Neural progenitor cell (in vitro differentiated cells): ENCODE data around the gene PHF14. TPM values are rescaled to one million over a fixed set of nuclear protein-coding genes. Genes with fewer than 3 reads are reported as not detected.
A peak's percentile ranks its signal among the peaks of the same experiment; 100 is the strongest.

Experiments used
- DNase-seq: peaks from one replicate; pipeline ENCODE4 v3.0.0-alpha.2; 2016; ENCODE audit warnings: low spot score
- H2AFZ ChIP-seq: fragments of 200-600 bp; sonication (generic); replicated peaks from 2 replicates; pipeline ENCODE4 v1.6.1; 2016; ENCODE audit warnings: antibody characterized with exemption
- H3F3A ChIP-seq: fragments of 200-600 bp; sonication (generic); 2 replicates; pipeline ENCODE4 v1.6.1; 2016; ENCODE audit warnings: antibody characterized with exemption, low read depth
- H3K27ac ChIP-seq: fragments of 200-600 bp; sonication (generic); 2 replicates; pipeline ENCODE4 v1.5.1; 2016; ENCODE audit warnings: mild to moderate bottlenecking
- H3K27me3 ChIP-seq: fragments of 200-600 bp; sonication (generic); 2 replicates; pipeline ENCODE4 v1.6.1; 2016; ENCODE audit warnings: mild to moderate bottlenecking, moderate library complexity
- H3K36me3 ChIP-seq: fragments of 200-600 bp; sonication (generic); 2 replicates; pipeline ENCODE4 v1.5.1; 2016
- H3K4me1 ChIP-seq: fragments of 200-600 bp; sonication (generic); 2 replicates; pipeline ENCODE4 v1.6.1; 2016; ENCODE audit warnings: mixed run types
- H3K4me2 ChIP-seq: fragments of 200-600 bp; sonication (generic); 2 replicates; pipeline ENCODE4 v1.6.1; 2016
- H3K4me3 ChIP-seq: fragments of 200-600 bp; sonication (generic); 2 replicates; pipeline ENCODE4 v1.5.1; 2016
- H3K79me2 ChIP-seq: fragments of 200-600 bp; sonication (generic); 2 replicates; pipeline ENCODE4 v1.6.1; 2016; ENCODE audit warnings: low read depth
- H3K9ac ChIP-seq: fragments of 200-600 bp; sonication (generic); 2 replicates; pipeline ENCODE4 v1.6.1; 2016
- H3K9me3 ChIP-seq: fragments of 200-600 bp; sonication (generic); 2 replicates; pipeline ENCODE4 v1.5.1; 2016; ENCODE audit warnings: low read depth
- H4K20me1 ChIP-seq: fragments of 200-600 bp; sonication (generic); 2 replicates; pipeline ENCODE4 v1.6.1; 2016; ENCODE audit warnings: low read depth
- H3K27ac Mint-ChIP-seq: 3 replicates; pipeline ENCODE4 v1.8.0; 2021; ENCODE audit warnings: mixed read lengths
- H3K27me3 Mint-ChIP-seq: 2 replicates; pipeline ENCODE4 v1.8.0; 2022; ENCODE audit warnings: low read depth, mild to moderate bottlenecking, inconsistent platforms, moderate library complexity, mixed read lengths; ENCODE audit not compliant: insufficient read depth
- H3K36me3 Mint-ChIP-seq: 3 replicates; pipeline ENCODE4 v1.8.0; 2021; ENCODE audit warnings: mixed read lengths
- H3K4me1 Mint-ChIP-seq: 3 replicates; pipeline ENCODE4 v1.8.0; 2021; ENCODE audit warnings: mixed read lengths
- H3K4me3 Mint-ChIP-seq: 3 replicates; pipeline ENCODE4 v1.8.0; 2021; ENCODE audit warnings: mild to moderate bottlenecking, moderate library complexity, mixed read lengths
- H3K9me3 Mint-ChIP-seq: 3 replicates; pipeline ENCODE4 v1.8.0; 2020; ENCODE audit warnings: mixed read lengths
- EZH2 ChIP-seq: fragments of 200-600 bp; sonication (generic); IDR thresholded peaks from 2 replicates; pipeline ENCODE4 v1.6.1; 2017; ENCODE audit warnings: antibody characterized with exemption, mild to moderate bottlenecking, moderate library complexity
- EZH2phosphoT487 ChIP-seq: fragments of 200-600 bp; sonication (generic); IDR thresholded peaks from 2 replicates; pipeline ENCODE4 v1.6.1; 2017; ENCODE audit warnings: antibody characterized with exemption
- total RNA-seq: library from RNA; depleted of rRNA; stranded (reverse); fragments of >200 nt; gene quantifications from 2 replicates; pipeline ENCODE4 v1.2.3, GENCODE V29; 2015; ENCODE audit warnings: low replicate concordance
- TF ChIP-seq, protein P1 (sequence below): fragments of 200-600 bp; sonication (generic); IDR thresholded peaks from 2 replicates; pipeline ENCODE4 v1.5.1; 2017; ENCODE audit warnings: antibody characterized with exemption, mild to moderate bottlenecking

The PHF14 gene
- total RNA-seq, 1 donor from 2014 or later: 80.4 TPM

DNA sequence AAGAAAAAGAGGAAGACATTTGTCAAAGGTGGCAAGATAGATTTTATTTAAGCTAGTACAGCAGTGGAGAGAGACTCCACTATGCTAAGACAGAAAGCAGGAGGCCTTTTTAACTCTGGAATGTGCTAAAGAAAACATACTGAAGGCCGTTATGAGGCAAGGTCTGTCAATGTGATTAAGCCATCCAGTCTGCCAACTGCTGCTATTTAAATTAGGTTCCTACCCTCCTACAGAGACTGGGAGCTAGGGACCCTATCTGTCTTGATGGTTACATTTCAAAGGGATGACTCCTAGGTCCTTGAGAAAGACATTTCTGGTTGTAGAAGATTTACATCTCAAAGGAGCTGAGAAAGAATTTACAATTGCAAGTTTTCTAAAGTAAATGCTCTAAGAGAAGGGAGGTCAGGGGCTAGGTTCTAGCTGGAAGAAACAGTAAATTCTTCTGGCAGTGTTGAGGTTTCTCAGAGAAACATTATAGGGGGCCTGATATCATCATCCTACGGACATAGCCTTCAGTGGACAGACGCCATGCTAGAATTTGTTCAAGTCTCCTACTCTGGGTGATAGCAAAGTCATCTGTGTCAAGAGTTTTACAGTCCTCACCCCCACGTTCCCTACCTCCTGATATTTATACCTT is 211.6 kb downstream of the PHF14 start:
- peaks cover 3% of the 10 kb centered on the region for H3K27me3 ChIP-seq
- no peaks in the 10 kb centered on the region for H3K4me1 Mint-ChIP-seq

DNA sequence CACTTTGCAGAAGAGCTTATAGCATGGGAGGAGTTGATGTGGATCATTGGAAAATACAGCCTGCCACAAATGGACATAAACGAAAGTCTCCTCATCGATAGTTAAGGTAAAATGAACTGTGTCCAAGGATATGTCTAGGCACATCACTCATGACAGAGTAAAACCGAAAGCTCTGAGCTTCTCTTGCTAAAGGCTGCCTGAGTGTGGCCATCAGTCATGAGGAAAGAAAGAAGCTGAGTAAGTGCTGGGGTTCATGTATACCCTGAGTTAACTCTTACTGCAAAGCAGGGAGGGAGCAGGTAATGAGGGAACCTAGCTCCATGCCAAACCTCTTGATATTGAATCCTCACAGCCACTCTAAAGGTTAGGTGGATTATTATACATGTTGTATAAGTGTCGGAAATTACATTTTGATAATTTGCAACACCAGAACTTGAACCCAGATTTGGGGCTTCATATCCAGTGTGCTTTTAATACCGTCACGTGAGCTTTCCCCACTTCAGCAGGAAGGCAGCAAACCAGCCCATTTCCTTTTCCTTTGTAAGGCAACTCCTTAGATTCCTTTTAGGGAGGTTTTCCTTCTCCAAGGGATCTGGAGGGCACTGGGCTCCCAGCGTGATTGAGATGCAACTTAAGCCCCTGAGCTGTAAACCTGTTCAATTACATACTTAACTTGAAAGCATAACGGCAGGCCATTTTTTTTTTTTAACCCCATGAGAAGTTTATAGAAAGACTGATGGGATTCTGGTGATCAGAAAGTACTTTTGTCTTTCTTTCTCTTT is 215.0 kb downstream of the PHF14 start:
- no peak for DNase-seq

More for the DNA sequence above, 211.6 kb downstream of the PHF14 start:
- DNase-seq: no peak
- Histone ChIP-seq H2AFZ (no peak overlapping the region), H3K9ac (no peak overlapping the region), H3K4me3 (no peak overlapping the region), H3K27ac (no peak overlapping the region), H3K9me3 (peaks cover 4% of the 10 kb centered on the region), H4K20me1 (no peaks in the 10 kb centered on the region), H3K4me2 (no peak overlapping the region), H3K4me1 (no peaks in the 10 kb centered on the region), H3K79me2 (no peaks in the 10 kb centered on the region), H3F3A (peaks cover 10% of the 10 kb centered on the region), H3K36me3 (no peaks in the 10 kb centered on the region)
- H3K4me3 Mint-ChIP-seq: no peak overlapping the region
- no peak for TF ChIP-seq EZH2phosphoT487
- TF ChIP-seq, protein P1, sequence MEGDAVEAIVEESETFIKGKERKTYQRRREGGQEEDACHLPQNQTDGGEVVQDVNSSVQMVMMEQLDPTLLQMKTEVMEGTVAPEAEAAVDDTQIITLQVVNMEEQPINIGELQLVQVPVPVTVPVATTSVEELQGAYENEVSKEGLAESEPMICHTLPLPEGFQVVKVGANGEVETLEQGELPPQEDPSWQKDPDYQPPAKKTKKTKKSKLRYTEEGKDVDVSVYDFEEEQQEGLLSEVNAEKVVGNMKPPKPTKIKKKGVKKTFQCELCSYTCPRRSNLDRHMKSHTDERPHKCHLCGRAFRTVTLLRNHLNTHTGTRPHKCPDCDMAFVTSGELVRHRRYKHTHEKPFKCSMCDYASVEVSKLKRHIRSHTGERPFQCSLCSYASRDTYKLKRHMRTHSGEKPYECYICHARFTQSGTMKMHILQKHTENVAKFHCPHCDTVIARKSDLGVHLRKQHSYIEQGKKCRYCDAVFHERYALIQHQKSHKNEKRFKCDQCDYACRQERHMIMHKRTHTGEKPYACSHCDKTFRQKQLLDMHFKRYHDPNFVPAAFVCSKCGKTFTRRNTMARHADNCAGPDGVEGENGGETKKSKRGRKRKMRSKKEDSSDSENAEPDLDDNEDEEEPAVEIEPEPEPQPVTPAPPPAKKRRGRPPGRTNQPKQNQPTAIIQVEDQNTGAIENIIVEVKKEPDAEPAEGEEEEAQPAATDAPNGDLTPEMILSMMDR: no peak
- no peak for TF ChIP-seq EZH2
- H3K9me3 Mint-ChIP-seq: peaks cover 7% of the 10 kb centered on the region
- H3K36me3 Mint-ChIP-seq: no peaks in the 10 kb centered on the region
- no peak overlapping the region for H3K27ac Mint-ChIP-seq
- H3K27me3 Mint-ChIP-seq: peaks cover 5% of the 10 kb centered on the region

DNA sequence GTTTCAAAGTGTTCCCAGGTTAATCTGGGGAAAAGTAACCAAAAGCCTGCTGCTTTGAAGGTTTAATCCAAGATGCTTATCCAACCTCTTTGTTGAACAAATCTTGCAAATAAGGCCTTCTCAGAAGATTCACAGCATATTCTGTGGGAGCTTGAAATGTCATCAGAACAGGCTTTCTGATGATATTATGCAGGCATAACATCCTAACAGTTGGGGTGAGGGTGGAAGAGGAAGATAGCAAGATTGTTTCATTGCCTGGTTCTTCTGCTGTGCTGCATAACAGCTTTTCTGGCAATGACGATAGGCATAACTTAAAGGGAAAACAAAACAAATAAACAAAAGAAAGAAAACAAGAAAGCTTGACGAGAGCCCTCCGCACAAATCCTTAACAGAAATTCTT is 217.4 kb downstream of the PHF14 start:
- H3K4me3 ChIP-seq: no peak overlapping the region
- peak overlapping the region; percentile 25 for H3K4me2 ChIP-seq
- no peak for DNase-seq
- H3F3A ChIP-seq: peaks cover 38% of the 10 kb centered on the region
- peak overlapping the region; percentile 17 for H3K27ac ChIP-seq
- Mint-ChIP-seq H3K4me3 (no peak overlapping the region), H3K36me3 (no peaks in the 10 kb centered on the region), H3K9me3 (peaks cover 4% of the 10 kb centered on the region), H3K4me1 (peaks cover 25% of the 10 kb centered on the region), H3K27ac (no peak overlapping the region), H3K27me3 (peaks cover 3% of the 10 kb centered on the region)
- peaks cover 38% of the 10 kb centered on the region for H3K4me1 ChIP-seq
- no peaks in the 10 kb centered on the region for H3K36me3 ChIP-seq
- peak overlapping the region; percentile 98 for H2AFZ ChIP-seq
- H3K79me2 ChIP-seq: no peaks in the 10 kb centered on the region
- H3K27me3 ChIP-seq: peaks cover 3% of the 10 kb centered on the region
- TF ChIP-seq, protein P1: no peak
- no peak for TF ChIP-seq EZH2
- H4K20me1 ChIP-seq: no peaks in the 10 kb centered on the region
- H3K9me3 ChIP-seq: no peaks in the 10 kb centered on the region
- no peak overlapping the region for H3K9ac ChIP-seq

More for the DNA sequence above, 215.0 kb downstream of the PHF14 start:
- H3K27ac Mint-ChIP-seq: no peak overlapping the region
- peaks cover 3% of the 10 kb centered on the region for H3K27me3 ChIP-seq
- peaks cover 4% of the 10 kb centered on the region for H3K9me3 ChIP-seq
- peaks cover 24% of the 10 kb centered on the region for H3K4me1 Mint-ChIP-seq
- H2AFZ ChIP-seq: peak overlapping the region; percentile 51
- H3K4me1 ChIP-seq: peaks cover 34% of the 10 kb centered on the region
- no peaks in the 10 kb centered on the region for H3K36me3 Mint-ChIP-seq
- TF ChIP-seq, protein P1: no peak
- no peak for TF ChIP-seq EZH2
- no peak for TF ChIP-seq EZH2phosphoT487
- peaks cover 24% of the 10 kb centered on the region for H3F3A ChIP-seq
- H3K9ac ChIP-seq: no peak overlapping the region
- H3K4me3 ChIP-seq: no peak overlapping the region
- no peak overlapping the region for H3K4me2 ChIP-seq
- no peaks in the 10 kb centered on the region for H3K79me2 ChIP-seq
- no peaks in the 10 kb centered on the region for H3K36me3 ChIP-seq
- no peak overlapping the region for H3K4me3 Mint-ChIP-seq
- no peaks in the 10 kb centered on the region for H4K20me1 ChIP-seq
- H3K9me3 Mint-ChIP-seq: peaks cover 4% of the 10 kb centered on the region
- peaks cover 3% of the 10 kb centered on the region for H3K27me3 Mint-ChIP-seq
- peak overlapping the region; percentile 23 for H3K27ac ChIP-seq
